Measurements from ENCODE around the gene RPGRIP1. TPM values are rescaled to one million over a fixed set of nuclear protein-coding genes. Genes with fewer than 3 reads are reported as not detected.

The RPGRIP1 gene
- polyA plus RNA-seq, 6 donors from 2014 or later = 0.26 TPM; not detected in 5

GRCh38 chr14:21320913-21321312 lies 41.0 kb downstream of the RPGRIP1 start:
- Mint-ChIP-seq H3K36me3 (peaks cover 0 to 4% of the 10 kb centered on the region in 2 donors), H3K4me3 (no peak overlapping the region), H3K27ac (no peak overlapping the region), H3K27me3 (peaks cover 6 to 21% (median 8%) of the 10 kb centered on the region in 3 donors), H3K9me3 (no peaks in the 10 kb centered on the region), H3K4me1 (peaks cover 18 to 29% (median 19%) of the 10 kb centered on the region in 3 donors)
- ATAC-seq (ENCODE audit: low read depth in 2 of 2) = no peak
- no peak for DNase-seq

DNA sequence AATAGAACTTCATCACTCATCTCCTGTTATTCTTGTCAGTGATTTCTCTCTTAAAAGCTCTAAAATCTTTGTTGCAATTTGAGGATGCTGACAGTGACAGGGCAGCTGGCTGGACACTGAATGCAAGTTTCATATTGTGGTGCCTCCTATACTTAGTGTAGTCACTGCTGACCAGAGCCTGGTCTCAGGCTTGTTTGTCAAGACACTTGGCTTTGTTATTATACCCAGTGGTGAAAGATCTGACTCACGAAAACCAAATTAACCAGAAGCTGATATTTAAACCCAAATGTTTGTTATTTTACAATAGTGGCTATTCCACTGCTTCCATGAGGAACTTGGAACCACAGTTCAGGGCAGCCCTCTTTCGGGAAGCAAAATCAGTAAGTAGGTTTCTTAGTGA lies 42.8 kb downstream of the RPGRIP1 start:
- Mint-ChIP-seq H3K4me1 (peaks cover 11 to 18% (median 12%) of the 10 kb centered on the region in 3 donors), H3K4me3 (peak overlapping the region in 1 of 8 donors; percentile 4), H3K36me3 (peaks cover 0 to 4% of the 10 kb centered on the region in 2 donors), H3K27me3 (peaks cover 6 to 22% (median 15%) of the 10 kb centered on the region in 3 donors), H3K9me3 (no peaks in the 10 kb centered on the region), H3K27ac (no peak overlapping the region)
- ATAC-seq (ENCODE audit: low read depth in 2 of 2) = no peak
- DNase-seq = no peak

DNA sequence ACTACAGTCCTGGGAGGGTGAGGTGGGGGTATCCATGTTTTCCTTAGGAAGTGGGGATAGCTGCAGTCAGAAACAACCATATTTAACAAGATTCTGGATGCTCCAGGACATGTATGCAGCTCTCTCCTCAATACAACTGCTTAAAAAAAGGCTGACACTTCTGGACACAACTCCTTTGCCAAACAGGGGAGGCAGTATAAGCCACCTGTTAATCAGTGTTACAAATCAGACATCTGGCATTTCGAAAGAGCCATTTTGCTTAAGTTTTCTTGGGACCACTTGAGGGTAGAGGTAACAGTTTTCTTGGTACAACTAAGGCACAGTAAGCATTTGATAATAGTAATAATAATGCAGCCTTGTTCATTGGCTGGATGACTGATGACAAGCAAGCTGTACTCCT lies 47.1 kb downstream of the RPGRIP1 start:
- H3K36me3 Mint-ChIP-seq = no peaks in the 10 kb centered on the region
- DNase-seq (no peak), ATAC-seq (ENCODE audit: low read depth in 2 of 2) (no peak)
- H3K4me1 Mint-ChIP-seq = no peaks in the 10 kb centered on the region
- peak overlapping the region in 1 of 8 donors; percentile 54 for H3K4me3 Mint-ChIP-seq
- no peak overlapping the region for H3K27ac Mint-ChIP-seq
- H3K9me3 Mint-ChIP-seq = no peaks in the 10 kb centered on the region
- H3K27me3 Mint-ChIP-seq = peaks cover 6 to 27% (median 15%) of the 10 kb centered on the region in 3 donors

Other genes starting within 250 kb of the RPGRIP1 start
- gene TPPP2, start 249.9 kb upstream of the RPGRIP1 start, polyA plus RNA-seq (ENCODE audit: low read depth in 6 of 6) = not detected
- not detected for gene RNASE13, start 245.3 kb upstream of the RPGRIP1 start, polyA plus RNA-seq (ENCODE audit: low read depth in 6 of 6)
- gene RNASE7, start 237.7 kb upstream of the RPGRIP1 start, polyA plus RNA-seq (ENCODE audit: low read depth in 6 of 6) = not detected
- gene RNASE8, start 222.3 kb upstream of the RPGRIP1 start, polyA plus RNA-seq (ENCODE audit: low read depth in 6 of 6) = not detected
- under 1 TPM in 5 of 6 donors, not detected in 1; 0.07 to 0.99 (median 0.27) TPM for gene ARHGEF40, start 209.8 kb upstream of the RPGRIP1 start, polyA plus RNA-seq (ENCODE audit: low read depth in 6 of 6)
- gene ZNF219, start 181.4 kb upstream of the RPGRIP1 start, polyA plus RNA-seq (ENCODE audit: low read depth in 6 of 6) = 1 to 10 TPM in 1 of 6 donors, under 1 TPM in 3, not detected in 2; 0.13 to 1.1 (median 0.56) TPM
- gene TMEM253, start 179.0 kb upstream of the RPGRIP1 start, polyA plus RNA-seq (ENCODE audit: low read depth in 6 of 6) = not detected
- gene OR5AU1, start 124.0 kb upstream of the RPGRIP1 start, polyA plus RNA-seq (ENCODE audit: low read depth in 6 of 6) = not detected
- 1,000 to 10,000 TPM in 2 of 6 donors, 100 to 1,000 TPM in 4; 797 to 1,243 (median 873) TPM for gene HNRNPC, start 10.6 kb upstream of the RPGRIP1 start, polyA plus RNA-seq (ENCODE audit: low read depth in 6 of 6)
- gene SUPT16H, start 103.9 kb downstream of the RPGRIP1 start, polyA plus RNA-seq (ENCODE audit: low read depth in 6 of 6) = 10 to 100 TPM; 72.4 to 94.8 (median 77.8) TPM
- gene CHD8, start 176.0 kb downstream of the RPGRIP1 start, polyA plus RNA-seq (ENCODE audit: low read depth in 6 of 6) = 10 to 100 TPM; 15.0 to 57.3 (median 33.3) TPM
- 10 to 100 TPM; 11.6 to 16.9 (median 15.0) TPM for gene RAB2B, start 196.9 kb downstream of the RPGRIP1 start, polyA plus RNA-seq (ENCODE audit: low read depth in 6 of 6)
- gene TOX4, start 197.1 kb downstream of the RPGRIP1 start, polyA plus RNA-seq (ENCODE audit: low read depth in 6 of 6) = 100 to 1,000 TPM in 2 of 6 donors, 10 to 100 TPM in 4; 59.6 to 110 (median 93.2) TPM
- gene METTL3, start 231.3 kb downstream of the RPGRIP1 start, polyA plus RNA-seq (ENCODE audit: low read depth in 6 of 6) = 10 to 100 TPM; 16.4 to 26.5 (median 24.5) TPM
- gene SALL2, start 246.3 kb downstream of the RPGRIP1 start, polyA plus RNA-seq (ENCODE audit: low read depth in 6 of 6) = 1 to 10 TPM in 1 of 6 donors, under 1 TPM in 3, not detected in 2; 0.17 to 1.1 (median 0.53) TPM

Measured in naive B cell (primary cell).